Activated CD8-positive, alpha-beta memory T cell treated with anti-CD3 and anti-CD28 coated beads, Interleukin-2, amount 50 U/mL, for 24 hours (primary cell): ENCODE measurements around the gene DNAAF9.
A peak's percentile ranks its signal among the peaks of the same experiment; 100 is the strongest.

ENCODE experiments used
- DNase-seq: peaks from one replicate; pipeline ENCODE4 v3.0.0-alpha.2; 2020; ENCODE audit errors: extremely low read depth

DNAAF9 gene

GRCh38 chr20:3410464-3410863 lies 3.0 kb upstream of the DNAAF9 start:
- DNase-seq: no peak

GRCh38 chr20:3409417-3409816 lies 1.9 kb upstream of the DNAAF9 start:
- DNase-seq: no peak

- peak; percentile 13 for DNase-seq
These were observed 535 bp upstream of the DNAAF9 start for GRCh38 chr20:3407771-3408637.

GRCh38 chr20:3406481-3407039 lies 909 bp downstream of the DNAAF9 start:
- no peak for DNase-seq

GRCh38 chr20:3405696-3406358 lies 1.6 kb downstream of the DNAAF9 start:
- no peak for DNase-seq

GRCh38 chr20:3405139-3405538 lies 2.3 kb downstream of the DNAAF9 start:
- no peak for DNase-seq

GRCh38 chr20:3404402-3404801 lies 3.1 kb downstream of the DNAAF9 start:
- no peak for DNase-seq

GRCh38 chr20:3403741-3404140 lies 3.7 kb downstream of the DNAAF9 start:
- no peak for DNase-seq

- no peak for DNase-seq
These were observed 5.0 kb downstream of the DNAAF9 start for GRCh38 chr20:3402453-3402852.

- DNase-seq: no peak
These were observed 7.0 kb downstream of the DNAAF9 start for GRCh38 chr20:3400260-3401155.

GRCh38 chr20:3398681-3399252 lies 8.7 kb downstream of the DNAAF9 start:
- DNase-seq: no peak

GRCh38 chr20:3396492-3396891 lies 11.0 kb downstream of the DNAAF9 start:
- no peak for DNase-seq

GRCh38 chr20:3392756-3393155 lies 14.7 kb downstream of the DNAAF9 start:
- DNase-seq: no peak

GRCh38 chr20:3390759-3391425 lies 16.6 kb downstream of the DNAAF9 start:
- DNase-seq: no peak

- DNase-seq: no peak
These were observed 23.5 kb downstream of the DNAAF9 start for GRCh38 chr20:3383878-3384495.

GRCh38 chr20:3382836-3383235 lies 24.6 kb downstream of the DNAAF9 start:
- no peak for DNase-seq

GRCh38 chr20:3380228-3381070 lies 27.0 kb downstream of the DNAAF9 start:
- DNase-seq: no peak

- DNase-seq: no peak
These were observed 29.3 kb downstream of the DNAAF9 start for GRCh38 chr20:3378138-3378537.

GRCh38 chr20:3377644-3378043 lies 29.8 kb downstream of the DNAAF9 start:
- DNase-seq: no peak

GRCh38 chr20:3374296-3374695 lies 33.2 kb downstream of the DNAAF9 start:
- no peak for DNase-seq
